ENCODE measurements around the gene ZNF358. TPM values are rescaled to one million over a fixed set of nuclear protein-coding genes. Genes with fewer than 3 reads are reported as not detected.

The ZNF358 gene
- total and polyA plus RNA-seq, 2 of the 13 experiments (the other 11 are each of a cell fraction or from before 2014, with no cell fraction given), result 9.1 to 37.0 TPM

DNA sequence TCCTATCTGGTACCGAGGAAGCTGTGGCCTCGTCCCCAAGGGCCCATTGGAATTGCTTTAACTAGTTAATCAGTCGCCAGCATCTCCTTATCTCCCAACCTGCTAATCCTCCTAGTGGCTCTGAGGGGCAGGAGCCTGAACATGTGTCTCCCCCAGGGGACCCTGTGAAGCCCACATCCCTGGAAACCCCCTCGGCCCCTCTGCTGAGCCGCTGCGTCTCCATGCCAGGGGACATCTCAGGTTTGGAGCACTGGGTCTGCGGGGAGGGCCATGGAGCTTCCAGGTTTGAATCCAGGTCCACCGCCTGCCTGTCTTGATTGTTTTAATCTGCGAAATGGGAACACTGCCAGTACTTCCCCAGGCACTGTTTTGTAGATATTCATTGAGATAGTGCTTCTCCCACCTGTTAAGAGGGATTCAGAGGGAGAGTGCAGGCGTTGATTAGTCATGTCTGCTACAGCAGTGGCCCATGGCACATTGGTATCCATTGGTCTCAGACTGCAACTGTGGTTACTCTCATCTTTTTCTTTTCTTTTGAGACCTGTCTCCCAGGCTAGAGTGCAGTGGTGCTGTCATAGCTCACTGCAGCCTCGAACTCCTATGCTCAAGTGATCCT, 26.0 kb downstream of the ZNF358 start:
- intact Hi-C loops (cut with micrococcal nuclease; ENCODE audit: unreplicated experiment), result no loop called here
- FAIRE-seq (no peak), ATAC-seq (no peak), DNase-seq (ENCODE audit: low spot score) (no peak)
- BruUV-seq (replicated peaks), result no TSS peak
- Histone ChIP-seq H4K20me1 (ENCODE audit: insufficient read depth, low read length) (no peaks in the 10 kb centered on the region), H2AFZ (ENCODE audit: low read length) (no peak overlapping the region), H3K79me2 (ENCODE audit: insufficient read depth, low read length) (no peaks in the 10 kb centered on the region), H3K27me3 (ENCODE audit: control insufficient read depth in 1 of 2, insufficient read depth in 2 of 2, low read length in 2 of 2) (no peaks in the 10 kb centered on the region), H3K4me1 (ENCODE audit: insufficient read depth, low read length) (no peaks in the 10 kb centered on the region), H3K4me2 (ENCODE audit: low read depth, low read length) (no peak overlapping the region), H3K27ac (ENCODE audit: extremely low read length, insufficient read depth, low read length) (no peak overlapping the region), H3K9ac (ENCODE audit: insufficient read depth, low read depth, low read length) (no peak overlapping the region), H3K9me3 (ENCODE audit: low read length) (no peaks in the 10 kb centered on the region), H3K36me3 (replicated peaks in 1 of 2; ENCODE audit: control insufficient read depth in 1 of 2, insufficient read depth in 2 of 2, low read length in 2 of 2) (peaks cover 1 to 8% of the 10 kb centered on the region in 2 experiments; a peak in 3 of 5 replicates), H3K4me3 (replicated peaks in 1 of 3; ENCODE audit: insufficient read depth in 1 of 3, low read depth in 2 of 3, low read length in 3 of 3) (no peak overlapping the region)
- POLR2A ChIA-PET, result no interaction called here
- 91% methylated on average over 6 of the region's 11 CpGs for WGBS (ENCODE audit: low lambda C conversion rate)
- no peak for TF ChIP-seq SMAD3 (CRISPR knock-in tag; IDR thresholded peaks at IDR 0.05)
- CTCF ChIA-PET (ENCODE audit: low intra/inter-chr PET ratio, low total read pairs), result no interaction called here
- in situ Hi-C loops (cut with HindIII; ENCODE audit: extremely low pct_ligation_motif_present, low pct_unique_long_range_greater_than_20kb), result no loop called here

DNA sequence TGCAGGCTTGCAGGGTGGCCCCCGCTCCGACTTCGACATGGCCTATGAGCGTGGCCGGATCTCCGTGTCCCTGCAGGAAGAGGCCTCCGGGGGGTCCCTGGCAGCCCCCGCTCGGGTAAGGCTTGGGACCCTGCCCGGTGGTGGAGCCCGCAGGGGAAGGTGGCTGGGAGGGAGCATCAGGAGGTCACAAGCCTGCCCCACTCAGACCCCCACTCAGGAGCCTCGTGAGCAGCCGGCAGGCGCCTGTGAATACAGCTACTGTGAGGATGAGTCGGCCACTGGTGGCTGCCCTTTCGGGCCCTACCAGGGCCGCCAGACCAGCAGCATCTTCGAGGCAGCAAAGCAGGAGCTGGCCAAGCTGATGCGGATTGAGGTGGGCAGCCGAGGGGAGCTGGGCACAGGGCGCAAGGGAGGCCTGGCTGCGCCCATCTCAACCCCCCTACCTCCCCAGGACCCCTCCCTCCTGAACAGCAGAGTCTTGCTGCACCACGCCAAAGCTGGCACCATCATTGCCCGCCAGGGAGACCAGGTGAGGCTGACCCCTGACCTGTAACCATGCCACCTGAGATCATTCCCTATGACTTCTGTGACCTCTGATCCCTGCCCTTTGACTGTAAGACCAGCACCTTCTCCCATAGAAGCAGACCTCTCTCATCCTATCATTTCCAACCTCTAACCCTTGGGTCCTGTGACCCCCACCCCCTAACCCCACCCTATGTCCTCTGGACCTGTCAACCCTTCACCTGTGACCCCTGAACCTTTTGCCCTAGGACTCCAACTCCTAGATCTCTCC, 26.8 kb downstream of the ZNF358 start:
- ATAC-seq, result no peak
- Histone ChIP-seq H3K79me2 (ENCODE audit: insufficient read depth, low read length) (no peaks in the 10 kb centered on the region), H3K27ac (ENCODE audit: extremely low read length, insufficient read depth, low read length) (no peak overlapping the region), H3K4me3 (replicated peaks in 1 of 3; ENCODE audit: insufficient read depth in 1 of 3, low read depth in 2 of 3, low read length in 3 of 3) (no peak overlapping the region), H3K9me3 (ENCODE audit: low read length) (no peaks in the 10 kb centered on the region), H2AFZ (ENCODE audit: low read length) (no peak overlapping the region), H3K9ac (ENCODE audit: insufficient read depth, low read depth, low read length) (no peak overlapping the region), H3K36me3 (replicated peaks in 1 of 2; ENCODE audit: control insufficient read depth in 1 of 2, insufficient read depth in 2 of 2, low read length in 2 of 2) (peaks cover 1 to 8% of the 10 kb centered on the region in 2 experiments; a peak in 3 of 5 replicates), H4K20me1 (ENCODE audit: insufficient read depth, low read length) (no peaks in the 10 kb centered on the region), H3K4me1 (ENCODE audit: insufficient read depth, low read length) (no peaks in the 10 kb centered on the region), H3K27me3 (ENCODE audit: control insufficient read depth in 1 of 2, insufficient read depth in 2 of 2, low read length in 2 of 2) (no peaks in the 10 kb centered on the region), H3K4me2 (ENCODE audit: low read depth, low read length) (no peak overlapping the region)
- DNase-seq (ENCODE audit: low spot score), result no peak
- FAIRE-seq, result no peak
- ChIA-PET POLR2A (no interaction called here), CTCF (ENCODE audit: low intra/inter-chr PET ratio, low total read pairs) (no interaction called here)
- WGBS (ENCODE audit: low lambda C conversion rate), result 95% methylated on average over 20 of the region's 24 CpGs
- intact Hi-C loops (cut with micrococcal nuclease; ENCODE audit: unreplicated experiment), result no loop called here
- in situ Hi-C loops (cut with HindIII; ENCODE audit: extremely low pct_ligation_motif_present, low pct_unique_long_range_greater_than_20kb), result no loop called here
- BruUV-seq (replicated peaks), result no TSS peak
- TF ChIP-seq ZNF549 (CRISPR knock-in tag; IDR thresholded peaks at IDR 0.05) (no peak), ATM (IDR thresholded peaks at IDR 0.05; ENCODE audit: borderline replicate concordance) (no peak), FOXM1 (CRISPR knock-in tag; IDR thresholded peaks at IDR 0.05) (no peak), SMYD3 (CRISPR knock-in tag; IDR thresholded peaks at IDR 0.05) (no peak), IRF2 (CRISPR knock-in tag; IDR thresholded peaks at IDR 0.05) (no peak), ZNF720 (CRISPR knock-in tag; IDR thresholded peaks at IDR 0.05) (no peak), CHCHD3 (CRISPR knock-in tag; IDR thresholded peaks at IDR 0.05) (no peak), ATF7 (IDR thresholded peaks at IDR 0.05) (no peak), ATF7 (CRISPR knock-in tag; IDR thresholded peaks at IDR 0.05) (no peak), ZNF441 (CRISPR knock-in tag; IDR thresholded peaks at IDR 0.05; ENCODE audit: borderline replicate concordance) (no peak), CHD2 (IDR thresholded peaks at IDR 0.05; ENCODE audit: low read depth, low read length) (no peak), GATAD2A (CRISPR knock-in tag; IDR thresholded peaks at IDR 0.05) (no peak), HDAC2 (CRISPR knock-in tag; IDR thresholded peaks at IDR 0.05) (no peak), GTF2F1 (IDR thresholded peaks at IDR 0.05; ENCODE audit: low read length) (no peak)
- TF ChIP-seq, protein P1, sequence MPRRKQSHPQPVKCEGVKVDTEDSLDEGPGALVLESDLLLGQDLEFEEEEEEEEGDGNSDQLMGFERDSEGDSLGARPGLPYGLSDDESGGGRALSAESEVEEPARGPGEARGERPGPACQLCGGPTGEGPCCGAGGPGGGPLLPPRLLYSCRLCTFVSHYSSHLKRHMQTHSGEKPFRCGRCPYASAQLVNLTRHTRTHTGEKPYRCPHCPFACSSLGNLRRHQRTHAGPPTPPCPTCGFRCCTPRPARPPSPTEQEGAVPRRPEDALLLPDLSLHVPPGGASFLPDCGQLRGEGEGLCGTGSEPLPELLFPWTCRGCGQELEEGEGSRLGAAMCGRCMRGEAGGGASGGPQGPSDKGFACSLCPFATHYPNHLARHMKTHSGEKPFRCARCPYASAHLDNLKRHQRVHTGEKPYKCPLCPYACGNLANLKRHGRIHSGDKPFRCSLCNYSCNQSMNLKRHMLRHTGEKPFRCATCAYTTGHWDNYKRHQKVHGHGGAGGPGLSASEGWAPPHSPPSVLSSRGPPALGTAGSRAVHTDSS (CRISPR knock-in tag; conservative IDR thresholded peaks at IDR 0.05), result no peak
- TF ChIP-seq, protein P2, sequence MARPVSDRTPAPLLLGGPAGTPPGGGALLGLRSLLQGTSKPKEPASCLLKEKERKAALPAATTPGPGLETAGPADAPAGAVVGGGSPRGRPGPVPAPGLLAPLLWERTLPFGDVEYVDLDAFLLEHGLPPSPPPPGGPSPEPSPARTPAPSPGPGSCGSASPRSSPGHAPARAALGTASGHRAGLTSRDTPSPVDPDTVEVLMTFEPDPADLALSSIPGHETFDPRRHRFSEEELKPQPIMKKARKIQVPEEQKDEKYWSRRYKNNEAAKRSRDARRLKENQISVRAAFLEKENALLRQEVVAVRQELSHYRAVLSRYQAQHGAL (CRISPR knock-in tag; IDR thresholded peaks at IDR 0.05; ENCODE audit: not compliant biosample characterization), result no peak
- TF ChIP-seq, protein P3, sequence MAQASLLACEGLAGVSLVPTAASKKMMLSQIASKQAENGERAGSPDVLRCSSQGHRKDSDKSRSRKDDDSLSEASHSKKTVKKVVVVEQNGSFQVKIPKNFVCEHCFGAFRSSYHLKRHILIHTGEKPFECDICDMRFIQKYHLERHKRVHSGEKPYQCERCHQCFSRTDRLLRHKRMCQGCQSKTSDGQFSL (CRISPR knock-in tag; IDR thresholded peaks at IDR 0.05), result no peak

All from HepG2 (cell line).